ENCODE data around the gene GRM2.

Gene GRM2

DNA sequence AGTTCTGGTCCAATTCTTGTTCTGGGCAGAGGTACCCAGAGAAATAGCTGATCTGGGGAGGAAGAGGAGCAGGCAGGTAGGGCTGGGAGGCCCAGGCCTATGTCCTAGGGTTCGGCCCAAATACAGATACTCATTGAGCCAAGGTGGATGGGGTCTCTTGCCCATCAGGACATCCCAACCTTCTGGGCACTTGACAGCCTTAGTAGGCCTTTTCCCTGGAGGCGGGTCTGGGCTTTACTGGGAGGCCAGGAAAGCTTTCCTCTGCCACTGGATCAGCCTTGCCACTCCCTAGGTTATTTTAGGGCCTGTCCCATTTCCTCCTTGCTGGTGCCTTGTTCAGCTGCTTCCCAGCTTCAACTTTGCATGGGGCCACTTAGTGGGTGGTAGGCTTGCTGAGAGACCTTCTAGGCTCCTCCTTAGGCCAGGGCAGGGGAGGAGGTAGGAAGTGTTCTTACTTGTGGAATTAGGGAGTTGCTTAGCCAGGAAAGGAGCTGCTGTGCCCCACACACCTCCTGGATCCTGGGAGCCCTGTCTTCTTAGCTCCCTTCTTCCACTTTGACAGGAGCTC lies 26.1 kb upstream of the GRM2 start:
- DNase-seq, result no peak

DNA sequence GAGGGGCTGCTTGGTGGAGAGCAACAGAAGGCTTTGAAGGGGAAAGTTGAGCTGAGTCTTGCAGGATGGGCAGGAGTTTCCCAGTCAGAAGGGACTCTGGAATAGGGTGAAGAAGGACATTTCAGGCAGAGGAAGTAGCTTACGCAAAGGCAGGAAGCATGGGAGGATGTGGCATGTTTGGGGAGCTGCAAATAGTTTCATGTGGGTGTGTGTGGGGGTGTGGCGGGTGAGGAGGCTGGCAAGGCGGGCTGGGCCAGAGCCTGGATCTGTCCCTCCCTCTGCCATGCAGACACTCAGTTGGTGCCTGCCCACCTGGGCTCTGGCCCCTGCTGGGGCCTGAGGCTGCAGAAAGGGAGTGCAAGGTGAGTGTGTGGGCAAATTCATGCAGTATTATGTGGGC lies 25.4 kb upstream of the GRM2 start:
- no peak for DNase-seq

DNA sequence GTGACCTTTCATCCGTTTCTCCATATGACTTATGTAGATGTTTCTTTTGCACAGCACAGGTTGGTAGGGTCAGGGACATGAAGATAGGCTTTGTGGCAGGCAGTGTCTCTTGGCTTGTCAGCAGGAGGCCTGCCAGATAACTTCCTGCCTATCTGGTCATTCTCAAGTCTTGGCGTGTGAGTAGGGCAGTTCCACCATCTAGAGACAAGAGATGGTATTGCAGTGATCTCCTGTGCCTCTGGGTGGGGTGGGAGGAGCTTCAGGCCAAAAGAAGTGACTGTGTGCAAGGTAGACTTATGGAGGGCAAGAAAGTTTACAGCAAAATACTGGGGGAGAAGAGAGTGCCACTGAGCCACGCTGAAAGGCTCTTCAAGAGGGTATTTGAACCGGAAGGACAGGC lies 24.8 kb upstream of the GRM2 start:
- DNase-seq, result peak; percentile 64

DNA sequence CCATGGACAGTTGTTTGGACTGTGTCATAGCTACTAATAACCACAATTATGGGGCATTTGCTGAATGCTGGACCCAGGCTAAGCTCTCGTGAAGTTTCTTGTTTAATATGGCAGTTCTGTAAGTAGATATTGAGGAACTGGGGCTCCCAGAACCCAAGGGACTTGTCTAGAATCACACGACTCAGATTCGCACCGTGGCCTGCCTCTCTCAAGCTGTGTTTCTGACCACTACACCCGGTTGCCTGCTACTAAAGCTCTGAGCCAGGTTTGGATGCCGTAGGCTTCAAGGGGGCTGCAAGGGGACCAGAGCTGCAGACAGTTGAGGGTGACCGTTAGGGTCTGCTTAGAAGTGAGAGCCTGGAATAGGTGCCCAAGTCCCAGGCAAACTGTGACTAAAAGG lies 24.3 kb upstream of the GRM2 start:
- DNase-seq, result no peak

DNA sequence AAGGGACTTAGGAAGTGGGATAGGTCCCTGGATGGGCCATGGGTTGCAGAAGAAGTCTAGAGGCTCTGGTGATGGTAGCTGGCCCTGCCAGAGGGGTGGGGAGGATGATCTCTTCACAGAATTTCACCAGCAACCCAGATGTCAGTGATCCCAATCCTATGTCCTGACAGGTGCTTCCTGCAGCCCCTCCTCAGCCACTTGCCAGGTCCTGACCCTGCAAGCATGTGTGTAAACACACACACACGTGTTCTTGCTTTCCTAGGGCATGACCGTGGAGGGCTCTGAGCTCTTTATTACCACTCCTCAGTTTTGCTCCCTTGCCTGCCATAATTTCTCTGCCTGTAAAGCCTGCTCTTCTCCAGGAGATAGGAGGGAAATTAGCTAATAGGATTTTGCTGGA lies 23.3 kb upstream of the GRM2 start:
- DNase-seq, result no peak

DNA sequence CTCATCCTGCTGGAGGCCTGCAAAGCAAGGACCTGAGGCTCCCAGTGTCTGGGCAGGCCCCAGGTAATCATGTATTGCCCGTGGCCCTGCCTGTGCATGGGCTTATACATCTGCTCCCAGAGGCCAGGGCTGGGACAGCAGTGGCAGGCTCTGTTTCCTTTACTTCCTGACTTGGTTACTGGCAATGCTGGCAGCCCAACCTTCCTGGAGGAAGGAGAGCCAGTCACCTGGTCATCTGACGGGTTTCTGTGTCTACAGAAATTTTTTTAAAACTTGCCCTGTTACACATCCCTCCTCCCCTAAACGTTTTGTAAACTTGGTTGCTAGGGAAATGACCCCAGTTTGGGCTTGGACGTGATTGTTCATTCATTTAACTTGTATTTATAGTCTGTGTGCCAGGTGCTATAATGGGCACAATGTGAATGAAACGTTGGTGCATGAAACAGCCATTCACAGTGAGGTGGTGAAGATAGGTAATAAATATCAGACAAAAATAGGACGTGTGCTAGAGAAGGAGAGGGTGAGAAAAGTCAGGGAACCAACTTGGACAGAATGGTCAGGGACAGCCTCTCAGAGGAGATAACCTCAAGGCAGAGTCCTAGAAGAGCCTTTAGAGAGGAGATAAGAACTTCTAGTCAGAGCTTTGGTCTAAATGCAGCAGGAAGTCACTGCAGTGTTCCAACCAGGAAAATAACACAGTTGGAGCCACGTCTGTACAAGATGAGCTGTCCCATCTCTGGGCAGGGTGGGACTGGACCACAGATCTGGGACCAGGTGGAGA lies 21.7 kb upstream of the GRM2 start:
- no peak for DNase-seq

DNA sequence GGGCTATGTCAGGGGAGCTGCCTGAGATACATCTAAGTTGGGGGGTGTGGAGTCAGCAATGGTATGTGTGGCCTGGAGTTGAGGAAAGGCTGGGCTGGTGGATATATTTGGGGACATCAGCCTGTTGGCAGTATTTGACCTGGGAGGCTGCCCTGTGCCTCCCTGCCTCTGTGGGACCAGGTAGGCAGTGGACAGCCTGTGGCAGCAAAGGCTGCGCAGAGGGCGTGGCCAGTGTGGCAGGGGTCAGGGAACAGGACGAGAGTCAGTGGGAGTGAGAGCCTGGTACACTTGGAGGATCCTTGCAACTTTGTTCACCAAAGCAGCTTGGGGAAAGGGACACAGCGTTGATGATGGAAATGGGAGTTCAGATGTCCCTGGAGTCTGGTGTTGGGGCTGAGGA lies 20.8 kb upstream of the GRM2 start:
- no peak for DNase-seq

DNA sequence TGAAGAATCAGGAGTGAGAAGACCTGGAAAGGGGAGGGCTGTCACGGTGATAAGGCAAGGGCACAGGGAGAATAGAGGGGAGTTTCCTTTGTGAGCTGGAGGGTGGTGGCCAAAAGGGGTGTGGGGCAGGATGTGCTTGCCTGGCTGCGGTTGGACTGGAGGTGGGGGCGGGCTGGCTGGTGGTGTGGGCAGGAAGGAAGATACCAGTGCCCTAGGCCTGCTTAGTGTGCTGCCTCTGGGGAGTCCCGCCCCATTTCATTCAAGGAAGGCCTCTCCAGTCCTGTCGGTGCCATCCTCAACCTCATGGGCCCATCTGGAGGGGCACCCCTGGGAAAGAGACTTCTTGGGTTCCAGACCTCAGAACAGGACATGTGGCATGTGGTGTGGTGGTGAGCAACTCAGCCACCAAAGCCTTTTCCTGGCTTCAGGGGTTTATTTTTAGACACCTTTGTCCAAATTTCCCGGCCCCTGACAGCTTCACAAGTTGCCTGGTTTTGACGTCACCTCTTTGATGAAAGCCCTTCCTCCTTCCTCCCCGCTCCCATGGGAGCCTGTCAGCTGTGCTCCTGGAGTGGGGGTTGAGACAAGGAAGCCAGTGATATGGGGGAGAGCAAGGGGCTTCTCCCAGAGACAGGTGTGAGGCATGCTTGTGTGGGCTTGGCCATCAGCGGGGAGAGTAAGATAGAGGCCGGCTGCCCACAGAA lies 20.2 kb upstream of the GRM2 start:
- DNase-seq, result peak; percentile 44

DNA sequence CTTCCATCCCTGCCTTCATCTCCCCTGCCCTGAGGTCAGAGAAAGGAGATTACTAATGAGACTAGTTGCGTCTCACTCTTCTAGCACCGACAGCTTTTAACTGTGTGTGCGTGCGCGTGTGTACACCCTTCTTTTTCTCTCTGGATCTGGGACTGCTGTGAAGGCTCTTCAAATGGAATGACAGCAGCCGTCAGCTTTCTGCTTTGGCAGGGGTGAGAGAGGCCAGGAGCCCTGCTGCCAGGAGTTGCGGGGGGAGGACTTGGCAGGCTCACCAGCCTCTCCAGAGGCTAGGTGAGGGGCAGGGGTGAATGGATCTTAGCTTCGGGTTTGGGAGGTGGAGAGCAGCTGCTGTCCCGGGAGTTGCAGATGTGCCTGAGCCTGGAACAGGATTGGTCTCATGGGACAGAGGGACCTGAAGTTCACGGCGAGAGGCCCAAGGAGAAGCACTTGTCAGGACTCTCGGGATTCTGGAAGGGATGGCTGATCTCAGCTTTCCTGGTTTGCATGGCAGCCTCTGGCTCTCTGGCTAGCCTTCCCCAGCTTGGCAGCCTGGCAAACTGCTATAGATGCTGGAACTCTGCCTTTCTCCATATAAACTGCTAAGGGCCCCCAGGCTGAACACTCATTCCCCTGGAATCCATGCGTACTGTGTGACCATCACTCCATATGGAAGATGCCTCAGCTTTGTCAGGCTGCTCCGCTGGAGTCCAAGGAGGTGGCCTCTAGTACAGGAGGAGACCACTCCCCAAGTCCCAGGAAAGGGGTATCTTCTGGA lies 19.2 kb upstream of the GRM2 start:
- peak; percentile 78 for DNase-seq

DNA sequence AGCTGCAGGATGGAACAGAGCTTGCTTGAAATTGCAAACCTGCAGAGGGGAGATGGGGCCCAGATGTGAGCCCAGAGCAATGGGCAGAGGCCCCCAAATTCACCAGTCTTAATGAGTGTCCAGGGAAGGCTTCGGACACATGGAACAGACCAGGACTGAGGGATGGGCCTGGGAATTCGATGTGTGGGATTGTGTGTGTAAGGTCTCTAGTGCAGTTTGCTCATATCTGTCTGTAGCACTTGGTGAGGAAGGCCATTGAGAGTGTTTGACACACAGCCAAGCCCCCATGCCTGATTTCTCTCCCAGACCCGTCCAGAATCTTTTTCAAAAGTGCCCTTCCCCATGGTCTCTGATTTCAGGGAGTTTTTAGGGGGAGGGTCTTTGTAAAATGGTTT lies 18.7 kb upstream of the GRM2 start:
- DNase-seq, result no peak

DNA sequence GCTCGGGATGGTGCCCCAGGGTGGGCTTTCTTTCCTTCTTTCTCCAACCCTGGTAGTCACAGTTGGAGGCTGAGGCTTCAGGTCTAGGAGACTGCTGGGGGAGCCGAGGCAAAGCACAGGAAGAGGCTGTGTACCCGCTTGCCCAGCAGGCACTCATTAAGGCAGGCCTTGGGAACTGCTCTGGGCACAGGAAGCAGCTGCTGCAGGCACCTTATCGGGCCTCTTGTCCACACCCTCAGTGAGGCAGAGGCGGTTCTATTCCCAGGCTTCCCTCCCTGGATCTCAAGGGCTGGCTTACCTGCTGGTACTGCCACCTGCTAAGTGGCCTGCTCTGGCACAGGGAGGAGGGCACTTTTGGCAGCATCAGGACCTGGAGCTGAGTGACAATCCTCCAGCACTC lies 15.8 kb upstream of the GRM2 start:
- no peak for DNase-seq

DNA sequence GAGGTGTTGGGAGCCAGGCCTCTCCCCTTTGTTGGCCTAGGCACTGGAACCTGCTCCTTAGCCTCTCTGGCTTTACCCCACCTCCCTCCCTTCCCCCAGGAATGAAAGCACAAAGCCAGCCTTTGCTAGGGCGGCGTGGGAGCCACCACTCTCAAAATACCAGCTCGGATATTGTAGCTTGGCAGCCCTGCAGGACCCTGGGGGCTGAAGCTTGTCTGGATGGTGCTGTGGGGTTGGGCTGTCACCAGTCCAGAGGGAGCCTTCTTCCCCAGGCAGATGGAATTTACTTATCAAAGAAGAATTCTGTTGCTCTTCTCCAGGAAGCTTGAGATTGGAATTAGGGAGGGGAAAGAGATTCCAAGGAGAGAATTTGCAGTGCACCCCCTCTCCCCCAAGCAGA lies 14.9 kb upstream of the GRM2 start:
- no peak for DNase-seq

DNA sequence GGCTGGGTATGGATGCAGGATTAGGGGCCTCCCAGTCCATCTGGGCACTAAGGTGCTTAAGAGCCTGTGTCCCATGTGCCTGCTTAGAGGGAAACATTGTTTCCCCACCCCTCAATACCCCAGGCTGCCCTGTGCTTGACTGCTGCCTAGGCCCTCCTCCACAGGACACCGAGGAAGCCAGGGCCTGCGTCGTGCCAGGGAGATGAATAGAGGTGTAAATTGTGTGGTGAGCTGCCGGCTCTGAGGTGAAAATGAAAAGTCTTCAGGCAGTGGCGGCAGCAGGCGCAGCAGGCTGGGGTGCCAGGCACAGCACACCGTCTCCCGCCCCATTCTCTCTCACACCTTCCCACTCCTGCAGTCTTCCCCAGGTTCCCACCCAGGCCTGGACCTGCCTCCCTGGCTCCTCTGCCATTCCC lies 13.9 kb upstream of the GRM2 start:
- DNase-seq, result no peak

DNA sequence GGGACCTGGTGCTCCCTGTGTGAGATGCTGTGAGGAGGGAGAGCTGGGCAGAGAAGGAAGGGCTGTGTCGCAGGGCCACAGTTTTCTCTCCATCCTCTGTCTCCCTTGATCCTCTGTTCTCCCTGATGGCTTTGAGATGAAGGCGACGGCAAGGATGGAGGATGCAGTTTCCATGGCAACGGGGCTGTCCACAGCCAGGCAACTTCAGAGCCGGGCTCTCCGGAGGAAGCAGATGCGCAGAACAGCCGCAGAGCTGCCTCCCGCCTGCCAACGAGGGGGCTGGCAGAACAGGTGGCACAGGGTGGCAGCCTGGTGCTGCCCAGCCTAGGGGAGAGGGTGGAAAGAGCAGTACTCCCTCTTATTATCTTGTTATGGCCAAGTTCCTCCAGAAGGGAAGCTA lies 9.9 kb upstream of the GRM2 start:
- no peak for DNase-seq

DNA sequence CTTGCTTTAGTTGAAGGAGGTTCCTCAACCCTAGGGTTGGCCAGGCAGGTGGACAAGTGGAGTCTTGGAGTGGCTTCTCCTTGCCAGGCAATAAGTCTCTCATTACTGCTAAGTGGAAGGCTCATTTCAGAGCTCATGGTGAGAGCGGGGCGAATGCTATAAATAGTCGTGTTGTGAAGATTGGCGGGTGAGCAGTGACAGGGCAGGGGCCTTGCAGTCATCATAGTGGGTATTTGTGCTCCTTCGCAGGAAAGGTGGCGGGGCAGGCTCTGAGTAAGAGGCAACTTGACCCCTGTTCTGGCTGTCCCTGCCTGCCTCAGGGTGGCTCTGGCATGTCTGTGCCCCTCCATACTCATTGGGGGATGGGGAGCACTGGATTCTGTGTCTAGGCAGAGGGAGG lies 8.7 kb upstream of the GRM2 start:
- DNase-seq, result no peak

DNA sequence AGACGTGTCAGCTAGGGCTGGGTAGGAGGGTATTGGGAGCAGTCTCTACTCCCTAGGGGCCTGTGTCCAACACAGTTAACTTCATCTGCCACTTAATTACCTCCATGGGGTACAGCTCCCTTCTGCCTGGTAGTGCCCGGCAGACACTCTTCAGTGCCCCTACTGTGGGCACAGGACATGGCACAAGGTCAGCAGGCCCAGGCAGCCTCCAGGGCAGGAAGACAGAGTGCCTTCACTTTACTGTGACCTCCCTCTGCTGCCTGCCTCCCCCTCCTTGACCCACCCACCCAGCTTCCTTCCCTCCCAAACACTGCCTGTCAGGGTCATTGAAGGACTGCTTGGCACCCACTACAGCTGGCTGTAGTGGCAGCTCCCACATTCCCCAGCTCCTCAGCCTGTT lies 6.5 kb upstream of the GRM2 start:
- DNase-seq, result no peak

DNA sequence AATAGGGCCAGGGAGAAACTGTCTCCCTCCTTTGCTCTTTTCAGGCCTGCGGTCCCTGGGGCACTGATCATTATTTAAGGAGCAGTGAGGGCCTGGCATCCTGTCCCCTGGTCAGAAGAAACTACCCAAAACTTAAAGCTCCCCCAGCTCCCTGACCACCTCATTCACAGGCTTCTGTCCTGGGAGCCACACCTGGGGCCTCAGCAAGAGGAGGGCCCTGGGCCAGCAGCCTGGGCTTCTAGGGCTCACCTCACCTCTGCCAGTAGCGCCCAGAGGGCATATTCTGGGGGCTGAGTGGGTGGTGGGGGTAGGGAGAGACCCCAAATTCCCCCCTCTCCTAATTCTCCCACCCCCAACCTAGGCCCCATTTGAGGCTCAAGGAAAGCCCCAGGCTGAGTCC lies 4.7 kb upstream of the GRM2 start:
- no peak for DNase-seq

DNA sequence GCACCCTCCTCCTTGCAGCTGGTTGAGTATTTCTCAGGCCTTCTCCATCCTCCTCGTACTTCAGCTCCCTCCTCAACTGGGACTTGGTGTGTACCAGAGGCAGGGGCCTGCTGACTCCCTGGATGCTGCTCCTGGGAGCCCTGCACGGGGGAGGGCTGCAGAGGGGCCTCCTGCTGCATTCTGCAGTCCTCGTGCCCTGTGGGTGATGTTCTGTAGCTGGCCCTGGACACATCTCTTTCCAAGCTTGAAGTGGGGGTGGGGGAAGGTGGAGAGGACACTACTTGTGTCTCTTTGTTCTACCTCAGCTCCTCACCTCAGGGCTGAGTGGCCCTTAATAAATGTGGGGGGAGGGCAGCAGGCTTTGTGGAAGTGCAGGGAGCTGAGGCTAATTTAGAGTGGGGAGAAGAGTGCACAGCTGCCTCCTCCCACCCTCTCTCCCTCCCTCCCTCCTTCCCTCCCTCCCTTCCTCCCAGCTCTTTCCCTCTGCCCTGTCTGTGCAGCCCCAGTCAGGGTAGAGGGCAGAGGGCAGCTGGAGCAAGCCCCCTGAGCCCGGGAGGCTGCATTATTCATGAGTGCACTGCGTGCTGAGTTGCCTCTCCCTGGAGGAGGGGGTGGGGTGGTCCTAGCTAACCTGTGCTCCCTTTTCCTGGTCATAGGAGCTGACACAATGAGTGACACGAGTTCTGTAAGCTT lies 3.7 kb upstream of the GRM2 start:
- no peak for DNase-seq

DNA sequence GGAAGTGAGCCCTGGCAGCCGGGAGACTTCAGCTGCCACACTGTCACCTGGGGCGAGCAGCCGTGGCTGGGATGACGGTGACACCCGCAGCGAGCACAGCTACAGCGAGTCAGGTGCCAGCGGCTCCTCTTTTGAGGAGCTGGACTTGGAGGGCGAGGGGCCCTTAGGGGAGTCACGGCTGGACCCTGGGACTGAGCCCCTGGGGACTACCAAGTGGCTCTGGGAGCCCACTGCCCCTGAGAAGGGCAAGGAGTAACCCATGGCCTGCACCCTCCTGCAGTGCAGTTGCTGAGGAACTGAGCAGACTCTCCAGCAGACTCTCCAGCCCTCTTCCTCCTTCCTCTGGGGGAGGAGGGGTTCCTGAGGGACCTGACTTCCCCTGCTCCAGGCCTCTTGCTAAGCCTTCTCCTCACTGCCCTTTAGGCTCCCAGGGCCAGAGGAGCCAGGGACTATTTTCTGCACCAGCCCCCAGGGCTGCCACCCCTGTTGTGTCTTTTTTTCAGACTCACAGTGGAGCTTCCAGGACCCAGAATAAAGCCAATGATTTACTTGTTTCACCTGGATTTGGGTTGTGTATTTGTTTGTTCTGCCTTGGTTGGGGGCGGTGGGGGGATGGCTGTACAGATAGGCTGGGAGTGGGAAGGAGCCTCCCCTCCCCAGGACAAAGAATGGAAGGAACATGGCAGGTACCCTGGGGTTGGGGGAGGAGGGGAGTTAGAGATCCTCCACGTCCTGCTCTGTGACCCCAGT lies 2.9 kb upstream of the GRM2 start:
- DNase-seq, result no peak

DNA sequence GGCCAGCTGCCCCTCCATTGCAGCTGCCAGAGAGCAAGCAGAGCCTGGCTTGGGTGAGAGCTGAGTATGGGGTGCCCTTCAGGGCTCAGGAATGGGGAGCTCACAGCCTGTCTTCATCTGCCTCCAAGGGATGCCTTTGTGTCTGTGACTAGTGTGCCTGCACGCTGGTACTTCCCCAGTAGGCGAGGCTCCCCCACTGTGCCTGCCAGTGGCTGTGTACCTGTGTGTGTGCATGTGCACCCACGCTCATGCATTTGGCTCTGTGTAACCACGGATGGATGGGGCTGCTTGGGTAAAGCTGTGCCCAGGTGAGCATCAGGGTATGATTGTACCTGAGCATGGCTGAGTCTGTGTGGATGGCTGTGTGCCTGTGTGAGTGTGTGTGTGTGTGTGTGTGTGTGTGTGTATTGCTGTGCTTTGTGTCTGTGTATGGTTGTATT lies 2.3 kb upstream of the GRM2 start:
- DNase-seq, result no peak

DNA sequence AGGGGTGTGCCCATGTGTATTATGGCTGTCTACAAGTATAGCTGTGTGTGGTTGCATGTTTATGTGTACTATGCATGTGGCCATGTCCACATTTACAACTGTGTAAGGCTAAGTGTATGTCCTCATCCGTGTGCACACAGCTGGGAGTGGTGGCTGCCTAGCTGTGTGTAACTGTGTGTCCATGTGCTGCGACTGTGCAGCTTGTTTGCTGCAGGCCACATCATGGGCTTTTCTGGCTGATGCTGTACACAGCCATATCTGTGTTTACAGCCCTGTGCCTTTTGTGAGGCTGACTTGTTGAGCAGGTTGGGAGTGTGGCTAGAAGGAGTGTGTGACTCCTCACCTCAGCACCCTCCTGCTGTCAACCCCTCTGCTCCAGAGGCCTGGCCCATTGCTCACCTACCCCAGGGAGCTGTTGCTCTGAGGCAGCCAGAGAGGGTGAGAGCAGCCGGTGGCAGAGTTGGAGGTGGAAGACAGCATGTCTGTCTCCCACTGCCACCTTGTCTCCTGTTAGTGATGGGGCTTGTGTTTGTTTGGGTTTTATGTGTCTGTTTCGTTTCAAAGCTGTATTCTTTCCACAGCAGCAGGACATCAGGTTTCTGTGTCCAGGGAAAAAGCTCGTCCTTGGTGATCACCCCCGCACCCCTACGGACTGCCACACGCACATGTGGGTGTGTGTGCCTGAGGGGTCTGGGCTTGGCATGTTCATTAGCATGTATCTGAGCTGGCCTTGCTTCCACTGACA lies 1.4 kb upstream of the GRM2 start:
- DNase-seq, result no peak

All from T1000 (cell line).